Hepatocyte (in vitro differentiated cells): Measurements from ENCODE around the gene HSPB8. TPM values are rescaled to one million over a fixed set of nuclear protein-coding genes. Genes with fewer than 3 reads are reported as not detected.

Source experiments
- DNase-seq: peaks from one replicate; pipeline ENCODE4 v3.0.0-alpha.2; 2016; ENCODE audit warnings: low spot score
- H2AFZ ChIP-seq: fragments of 200-600 bp; sonication (generic); 2 replicates; pipeline ENCODE4 v1.6.0; 2016; ENCODE audit warnings: antibody characterized with exemption, mild to moderate bottlenecking
- H3K27ac ChIP-seq: fragments of 200-600 bp; sonication (generic); 2 replicates; pipeline ENCODE4 v1.5.1; 2016; ENCODE audit warnings: mild to moderate bottlenecking
- H3K27me3 ChIP-seq: fragments of 200-600 bp; sonication (generic); 2 replicates; pipeline ENCODE4 v1.6.1; 2016
- H3K36me3 ChIP-seq: fragments of 200-600 bp; sonication (generic); replicated peaks from 2 replicates; pipeline ENCODE4 v1.5.1; 2016; ENCODE audit warnings: low read depth; ENCODE audit not compliant: insufficient read depth
- H3K4me1 ChIP-seq: fragments of 200-600 bp; sonication (generic); 2 replicates; pipeline ENCODE4 v1.5.1; 2016; ENCODE audit warnings: mild to moderate bottlenecking, moderate library complexity; ENCODE audit not compliant: insufficient read depth
- H3K4me2 ChIP-seq: fragments of 200-600 bp; sonication (generic); 2 replicates; pipeline ENCODE4 v1.6.0; 2016
- H3K4me3 ChIP-seq: fragments of 200-600 bp; sonication (generic); 2 replicates; pipeline ENCODE4 v1.5.1; 2016; ENCODE audit warnings: mild to moderate bottlenecking
- H3K79me2 ChIP-seq: fragments of 200-600 bp; sonication (generic); 2 replicates; pipeline ENCODE4 v1.6.0; 2017; ENCODE audit warnings: mild to moderate bottlenecking
- H3K9me2 ChIP-seq: fragments of 200-600 bp; sonication (generic); replicated peaks from 2 replicates; pipeline ENCODE4 v1.6.0; 2017; ENCODE audit warnings: mild to moderate bottlenecking; ENCODE audit not compliant: insufficient read depth
- H3K9me3 ChIP-seq: fragments of 200-600 bp; sonication (generic); 2 replicates; pipeline ENCODE4 v1.5.1; 2016; ENCODE audit warnings: low read depth, mild to moderate bottlenecking
- H4K20me1 ChIP-seq: fragments of 200-600 bp; sonication (generic); 2 replicates; pipeline ENCODE4 v1.6.0; 2016; ENCODE audit warnings: mild to moderate bottlenecking; ENCODE audit not compliant: insufficient read depth, poor library complexity, severe bottlenecking
- EZH2 ChIP-seq: fragments of 200-600 bp; sonication (generic); IDR thresholded peaks from 2 replicates; pipeline ENCODE4 v1.6.1; 2016; ENCODE audit warnings: antibody characterized with exemption, mild to moderate bottlenecking, borderline replicate concordance
- EZH2phosphoT487 ChIP-seq: fragments of 200-600 bp; sonication (generic); IDR thresholded peaks from one replicate; pipeline ENCODE4 v1.6.1; 2018; ENCODE audit warnings: antibody characterized with exemption, mild to moderate bottlenecking, low read depth, moderate library complexity; ENCODE audit not compliant: unreplicated experiment, severe bottlenecking
- WGBS: methylation state at CpG from one replicate; pipeline ENCODE4 v1.1.6; 2016; ENCODE audit warnings: low lambda C conversion rate; ENCODE audit errors: missing lambda C conversion rate; 5-methylcytosine and 5-hydroxymethylcytosine counted together
- polyA plus RNA-seq: library from polyadenylated mRNA; unstranded; fragments of >200 nt; fragmentation: Nextera tagmentation; extraction: Ambion mirVana; gene quantifications from 2 replicates; pipeline ENCODE4 v1.2.1, GENCODE V29; 2016
- total RNA-seq: library from RNA; depleted of rRNA; stranded (reverse); fragments of >200 nt; gene quantifications from 2 replicates; pipeline ENCODE4 v1.2.3, GENCODE V29; 2014
- TF ChIP-seq, protein P1 (sequence below): fragments of 200-600 bp; sonication (generic); IDR thresholded peaks from 2 replicates; pipeline ENCODE4 v1.5.1; 2016; ENCODE audit warnings: antibody characterized with exemption, mild to moderate bottlenecking; ENCODE audit not compliant: poor library complexity

Gene HSPB8
- total and polyA plus RNA-seq, 2 experiments from 2014 or later: 28.5 to 39.7 TPM

GRCh38 chr12:119201789-119202543, 23.2 kb downstream of the HSPB8 start:
- no peak for DNase-seq
- 87% methylated on average over 9 of the region's 9 CpGs for WGBS
- H3K36me3 ChIP-seq: no peaks in the 10 kb centered on the region
- no peak overlapping the region for H3K4me2 ChIP-seq
- no peaks in the 10 kb centered on the region for H3K4me1 ChIP-seq
- H3K9me2 ChIP-seq: no peaks in the 10 kb centered on the region
- no peaks in the 10 kb centered on the region for H4K20me1 ChIP-seq
- H3K9me3 ChIP-seq: no peaks in the 10 kb centered on the region
- H3K4me3 ChIP-seq: no peak overlapping the region
- H3K27me3 ChIP-seq: no peaks in the 10 kb centered on the region
- H2AFZ ChIP-seq: no peak overlapping the region
- H3K27ac ChIP-seq: no peak overlapping the region
- TF ChIP-seq EZH2phosphoT487 (no peak), EZH2 (no peak)
- TF ChIP-seq, protein P1, sequence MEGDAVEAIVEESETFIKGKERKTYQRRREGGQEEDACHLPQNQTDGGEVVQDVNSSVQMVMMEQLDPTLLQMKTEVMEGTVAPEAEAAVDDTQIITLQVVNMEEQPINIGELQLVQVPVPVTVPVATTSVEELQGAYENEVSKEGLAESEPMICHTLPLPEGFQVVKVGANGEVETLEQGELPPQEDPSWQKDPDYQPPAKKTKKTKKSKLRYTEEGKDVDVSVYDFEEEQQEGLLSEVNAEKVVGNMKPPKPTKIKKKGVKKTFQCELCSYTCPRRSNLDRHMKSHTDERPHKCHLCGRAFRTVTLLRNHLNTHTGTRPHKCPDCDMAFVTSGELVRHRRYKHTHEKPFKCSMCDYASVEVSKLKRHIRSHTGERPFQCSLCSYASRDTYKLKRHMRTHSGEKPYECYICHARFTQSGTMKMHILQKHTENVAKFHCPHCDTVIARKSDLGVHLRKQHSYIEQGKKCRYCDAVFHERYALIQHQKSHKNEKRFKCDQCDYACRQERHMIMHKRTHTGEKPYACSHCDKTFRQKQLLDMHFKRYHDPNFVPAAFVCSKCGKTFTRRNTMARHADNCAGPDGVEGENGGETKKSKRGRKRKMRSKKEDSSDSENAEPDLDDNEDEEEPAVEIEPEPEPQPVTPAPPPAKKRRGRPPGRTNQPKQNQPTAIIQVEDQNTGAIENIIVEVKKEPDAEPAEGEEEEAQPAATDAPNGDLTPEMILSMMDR: no peak
- no peaks in the 10 kb centered on the region for H3K79me2 ChIP-seq

DNA sequence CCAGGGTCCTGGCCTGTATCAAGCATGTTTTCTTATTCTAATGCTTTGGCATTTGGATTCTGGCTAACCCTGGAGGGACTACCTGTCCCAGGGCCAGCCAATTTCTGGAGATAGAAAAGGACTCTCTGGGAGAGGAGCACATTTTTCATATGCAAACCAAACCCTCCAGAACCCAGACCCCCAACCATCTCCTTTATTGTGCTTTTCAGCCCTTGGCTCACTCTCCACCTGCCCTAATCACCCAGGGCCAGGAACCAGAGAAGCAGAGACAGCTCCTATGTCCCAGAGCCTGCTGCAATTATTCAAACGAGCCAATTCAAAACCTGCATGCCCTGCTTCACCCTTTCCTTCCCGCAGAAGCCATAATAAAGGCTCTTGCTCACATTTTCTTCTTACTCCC, 23.8 kb downstream of the HSPB8 start:
- Histone ChIP-seq H3K9me3 (no peaks in the 10 kb centered on the region), H4K20me1 (no peaks in the 10 kb centered on the region), H3K9me2 (no peaks in the 10 kb centered on the region), H3K4me3 (no peak overlapping the region), H3K79me2 (no peaks in the 10 kb centered on the region), H3K36me3 (no peaks in the 10 kb centered on the region), H3K4me2 (no peak overlapping the region), H3K27ac (no peak overlapping the region), H3K27me3 (no peaks in the 10 kb centered on the region), H2AFZ (no peak overlapping the region), H3K4me1 (no peaks in the 10 kb centered on the region)
- 29% methylated on average over 2 of the region's 2 CpGs for WGBS
- no peak for DNase-seq
- no peak for TF ChIP-seq EZH2phosphoT487
- no peak for TF ChIP-seq EZH2
- TF ChIP-seq, protein P1: no peak

DNA sequence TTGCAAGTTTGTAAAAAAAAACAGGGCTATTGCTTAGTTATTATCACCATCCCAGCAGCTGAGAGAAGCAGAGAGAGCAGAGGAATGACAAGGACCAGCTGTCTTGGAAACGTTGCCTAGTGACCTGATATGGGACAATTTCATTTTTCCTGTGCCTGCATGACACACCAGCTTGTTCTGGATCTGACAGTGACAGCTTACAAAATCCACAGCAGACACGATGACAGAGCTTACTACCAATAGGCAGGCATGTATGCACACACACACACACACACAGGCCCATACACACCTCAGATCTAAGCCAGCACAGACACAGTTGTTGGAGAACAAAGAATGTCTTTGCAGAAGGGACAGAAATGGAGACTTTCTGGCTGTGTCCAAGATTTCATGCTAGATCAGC, 25.4 kb downstream of the HSPB8 start:
- no peaks in the 10 kb centered on the region for H3K4me1 ChIP-seq
- no peaks in the 10 kb centered on the region for H3K9me3 ChIP-seq
- no peak overlapping the region for H3K27ac ChIP-seq
- H3K36me3 ChIP-seq: no peaks in the 10 kb centered on the region
- no peaks in the 10 kb centered on the region for H4K20me1 ChIP-seq
- no peak for DNase-seq
- H3K9me2 ChIP-seq: no peaks in the 10 kb centered on the region
- TF ChIP-seq EZH2 (no peak), EZH2phosphoT487 (no peak)
- TF ChIP-seq, protein P1: no peak
- H2AFZ ChIP-seq: no peak overlapping the region
- H3K4me2 ChIP-seq: no peak overlapping the region
- WGBS: 53% methylated on average over 2 of the region's 2 CpGs
- no peak overlapping the region for H3K4me3 ChIP-seq
- no peaks in the 10 kb centered on the region for H3K27me3 ChIP-seq
- H3K79me2 ChIP-seq: no peaks in the 10 kb centered on the region
